Pancreas (tissue), 10 donors: ENCODE measurements around the gene FBLIM1. TPM values are rescaled to one million over a fixed set of nuclear protein-coding genes. Genes with fewer than 3 reads are reported as not detected.
A peak's percentile ranks its signal among the peaks of the same experiment; 100 is the strongest.

Source experiments
- ATAC-seq, 4 donors: fragments of 200-7000 bp; cut with Tn5 transposase; one replicate each; pipeline versions ENCODE4 v1.8.0 to v1.9.1; 2020; ENCODE audit warnings: mild to moderate bottlenecking in 4 of 4, moderate library complexity in 4 of 4
- DNase-seq, 6 donors: peaks; one replicate each; pipeline ENCODE4 v3.0.0-alpha.2; 2020
- FAIRE-seq: peaks from 2 replicates; lab custom pipeline; 2012; peaks lifted over from hg19 to GRCh38; lab: Jason Lieb, UNC
- H3K27ac ChIP-seq, 4 donors: fragments of 200-600 bp; sonication (generic); 1 replicate in 3 of 4; 2 replicates in 1 of 4; pipeline versions ENCODE4 v1.5.0 to v1.8.0; 2020
- H3K27me3 ChIP-seq, 4 donors: fragments of 200-600 bp; one replicate each; pipeline ENCODE4 v1.8.0; 2021
- H3K36me3 ChIP-seq, 3 donors: fragments of 200-600 bp; sonication (generic) in 1 of 3; one replicate each; pipeline versions ENCODE4 v1.5.0 to v1.8.0; 2020 to 2021
- H3K4me1 ChIP-seq, 3 donors: fragments of 200-600 bp; one replicate each; pipeline ENCODE4 v1.8.0; 2021
- H3K4me3 ChIP-seq, 4 donors: fragments of 200-600 bp; sonication (generic) in 2 of 4; one replicate each; pipeline versions ENCODE4 v1.5.0 to v1.8.0; 2020 to 2021
- H3K9me3 ChIP-seq, 4 donors: fragments of 200-600 bp; one replicate each; pipeline ENCODE4 v1.8.0; 2021
- CTCF ChIP-seq, 4 donors: fragments of 200-600 bp; sonication (generic) in 3 of 4; IDR thresholded peaks; one replicate each; pipeline versions ENCODE4 v1.5.0 to v1.8.0; 2021; ENCODE audit warnings: antibody characterized with exemption in 4 of 4
- WGBS, 2 donors: extraction: QIAGEN DNeasy Blood & Tissue Kit; methylation state at CpG; one replicate each; pipeline ENCODE4 v1.1.7; 2013; 5-methylcytosine and 5-hydroxymethylcytosine counted together
- intact Hi-C, 3 donors: fragments of 100-400 bp; cut with DNase I; formaldehyde crosslinking; loops; one replicate each; pipeline versions ENCODE4 v1.11.1 to v1.14.2; 2022
- polyA plus RNA-seq, 2 donors: library from polyadenylated mRNA; stranded (reverse); fragments of 200-250 nt; gene quantifications; one replicate each; pipeline ENCODE4 v1.2.3, GENCODE V29; 2013
- total RNA-seq, 6 donors: library from RNA; stranded (reverse); fragmentation: NEBNext Ultra II Directional in 4 of 6; extraction: Animal tissue kit (Norgen Biotek cat#: 25700) in 4 of 6; gene quantifications; one replicate each; pipeline versions ENCODE4 v1.2.1 to v1.2.4, GENCODE V29; 2021 to 2023
- donor health status: healthy with polysubstance abuse.
- donor health status: DM: no; HTN: no; CAD: no; lungs with moderate emphysema.
- donor health status: DM: no; HTN: no; CAD: no.
- donor health status: control.
- donor health status: control.
- donor health status: Bipolar disorder and iron deficiency.
- donor health status: DM: yes; HTN: yes; CAD: no.
- donor health status: DM: no; HTN: no; CAD: no.
- donor health status: DM: no; HTN: no; CAD: no.
- donor health status: DM: yes; HTN: yes; CAD: no.

FBLIM1 gene
- total and polyA plus RNA-seq, 8 donors: 20.4 to 61.5 (median 29.4) TPM

- TF ChIP-seq CTCF (IDR thresholded peaks at IDR 0.05): no peak
- no peak for FAIRE-seq
- peak in 2 of 4 donors; percentile 36 to 58 for ATAC-seq
These were observed 41.0 kb upstream of the FBLIM1 start for GRCh38 chr1:15717418-15718125.

GRCh38 chr1:15718199-15718601 is 40.4 kb upstream of the FBLIM1 start:
- ATAC-seq: no peak
- peaks cover 0 to 39% (median 11%) of the 10 kb centered on the region in 3 donors for H3K36me3 ChIP-seq
- H3K27me3 ChIP-seq: no peaks in the 10 kb centered on the region
- H3K9me3 ChIP-seq: no peaks in the 10 kb centered on the region
- no peak for TF ChIP-seq CTCF (IDR thresholded peaks at IDR 0.05)
- 78 to 81% methylated on average over 8 of the region's 8 CpGs for WGBS, 2 donors
- no peak for DNase-seq
- FAIRE-seq: no peak
- intact Hi-C loops: no loop called here
- no peak overlapping the region for H3K27ac ChIP-seq
- H3K4me3 ChIP-seq: no peak overlapping the region
- H3K4me1 ChIP-seq: no peaks in the 10 kb centered on the region

More at GRCh38 chr1:15717418-15718125, 41.0 kb upstream of the FBLIM1 start:
- no peaks in the 10 kb centered on the region for H3K27me3 ChIP-seq
- intact Hi-C loops: no loop called here
- H3K36me3 ChIP-seq: peaks cover 0 to 34% (median 11%) of the 10 kb centered on the region in 3 donors
- H3K4me3 ChIP-seq: no peak overlapping the region
- H3K9me3 ChIP-seq: no peaks in the 10 kb centered on the region
- no peak for DNase-seq
- no peak overlapping the region for H3K27ac ChIP-seq
- 89 to 90% methylated on average over 11 of the region's 11 CpGs for WGBS, 2 donors
- no peaks in the 10 kb centered on the region for H3K4me1 ChIP-seq

GRCh38 chr1:15719381-15720120 is 39.0 kb upstream of the FBLIM1 start:
- WGBS, 2 donors: 92 to 96% methylated on average over 12 of the region's 12 CpGs
- Histone ChIP-seq H3K9me3 (no peaks in the 10 kb centered on the region), H3K27me3 (no peaks in the 10 kb centered on the region), H3K27ac (no peak overlapping the region), H3K4me3 (no peak overlapping the region), H3K4me1 (no peaks in the 10 kb centered on the region), H3K36me3 (peaks cover 0 to 40% (median 11%) of the 10 kb centered on the region in 3 donors)
- DNase-seq (no peak), ATAC-seq (no peak), FAIRE-seq (no peak)
- no peak for TF ChIP-seq CTCF (IDR thresholded peaks at IDR 0.05)
- intact Hi-C loops: no loop called here

GRCh38 chr1:15720861-15721260 is 37.7 kb upstream of the FBLIM1 start:
- WGBS, 2 donors: 93 to 96% methylated on average over 3 of the region's 3 CpGs
- Histone ChIP-seq H3K4me1 (no peaks in the 10 kb centered on the region), H3K27ac (no peak overlapping the region), H3K4me3 (no peak overlapping the region), H3K36me3 (peaks cover 0 to 49% (median 11%) of the 10 kb centered on the region in 3 donors), H3K27me3 (no peaks in the 10 kb centered on the region), H3K9me3 (no peaks in the 10 kb centered on the region)
- intact Hi-C loops: no loop called here
- FAIRE-seq (no peak), DNase-seq (no peak), ATAC-seq (no peak)
- no peak for TF ChIP-seq CTCF (IDR thresholded peaks at IDR 0.05)
